ENCODE measurements around the gene GNG13.

GNG13 gene

GRCh38 chr16:787978-788398, 12.5 kb downstream of the GNG13 start, which contains the start of gene RPUSD1:
Gene RPUSD1 (minus strand): TSS chr16:788381. CDS start chr16:787737, 644 bp downstream.
- TF ChIP-seq, protein P1, sequence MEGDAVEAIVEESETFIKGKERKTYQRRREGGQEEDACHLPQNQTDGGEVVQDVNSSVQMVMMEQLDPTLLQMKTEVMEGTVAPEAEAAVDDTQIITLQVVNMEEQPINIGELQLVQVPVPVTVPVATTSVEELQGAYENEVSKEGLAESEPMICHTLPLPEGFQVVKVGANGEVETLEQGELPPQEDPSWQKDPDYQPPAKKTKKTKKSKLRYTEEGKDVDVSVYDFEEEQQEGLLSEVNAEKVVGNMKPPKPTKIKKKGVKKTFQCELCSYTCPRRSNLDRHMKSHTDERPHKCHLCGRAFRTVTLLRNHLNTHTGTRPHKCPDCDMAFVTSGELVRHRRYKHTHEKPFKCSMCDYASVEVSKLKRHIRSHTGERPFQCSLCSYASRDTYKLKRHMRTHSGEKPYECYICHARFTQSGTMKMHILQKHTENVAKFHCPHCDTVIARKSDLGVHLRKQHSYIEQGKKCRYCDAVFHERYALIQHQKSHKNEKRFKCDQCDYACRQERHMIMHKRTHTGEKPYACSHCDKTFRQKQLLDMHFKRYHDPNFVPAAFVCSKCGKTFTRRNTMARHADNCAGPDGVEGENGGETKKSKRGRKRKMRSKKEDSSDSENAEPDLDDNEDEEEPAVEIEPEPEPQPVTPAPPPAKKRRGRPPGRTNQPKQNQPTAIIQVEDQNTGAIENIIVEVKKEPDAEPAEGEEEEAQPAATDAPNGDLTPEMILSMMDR (IDR thresholded peaks at IDR 0.05; ENCODE audit: insufficient read depth, missing control alignments), result no peak
- FAIRE-seq (no peak), DNase-seq (ENCODE audit: insufficient read length, low spot score) (no peak)

GRCh38 chr16:787321-787966, 13.1 kb downstream of the GNG13 start:
- TF ChIP-seq, protein P1 (IDR thresholded peaks at IDR 0.05; ENCODE audit: insufficient read depth, missing control alignments), result no peak
- FAIRE-seq (no peak), DNase-seq (ENCODE audit: insufficient read length, low spot score) (no peak)

GRCh38 chr16:785563-786535, 14.7 kb downstream of the GNG13 start:
- DNase-seq (ENCODE audit: insufficient read length, low spot score) (peak; percentile 86), FAIRE-seq (no peak)
- TF ChIP-seq, protein P1 (IDR thresholded peaks at IDR 0.05; ENCODE audit: insufficient read depth, missing control alignments), result peak; percentile 48

GRCh38 chr16:784431-784830, 16.1 kb downstream of the GNG13 start:
- FAIRE-seq, result no peak
- TF ChIP-seq, protein P1 (IDR thresholded peaks at IDR 0.05; ENCODE audit: insufficient read depth, missing control alignments), result no peak
- DNase-seq (ENCODE audit: insufficient read length, low spot score), result no peak

DNA sequence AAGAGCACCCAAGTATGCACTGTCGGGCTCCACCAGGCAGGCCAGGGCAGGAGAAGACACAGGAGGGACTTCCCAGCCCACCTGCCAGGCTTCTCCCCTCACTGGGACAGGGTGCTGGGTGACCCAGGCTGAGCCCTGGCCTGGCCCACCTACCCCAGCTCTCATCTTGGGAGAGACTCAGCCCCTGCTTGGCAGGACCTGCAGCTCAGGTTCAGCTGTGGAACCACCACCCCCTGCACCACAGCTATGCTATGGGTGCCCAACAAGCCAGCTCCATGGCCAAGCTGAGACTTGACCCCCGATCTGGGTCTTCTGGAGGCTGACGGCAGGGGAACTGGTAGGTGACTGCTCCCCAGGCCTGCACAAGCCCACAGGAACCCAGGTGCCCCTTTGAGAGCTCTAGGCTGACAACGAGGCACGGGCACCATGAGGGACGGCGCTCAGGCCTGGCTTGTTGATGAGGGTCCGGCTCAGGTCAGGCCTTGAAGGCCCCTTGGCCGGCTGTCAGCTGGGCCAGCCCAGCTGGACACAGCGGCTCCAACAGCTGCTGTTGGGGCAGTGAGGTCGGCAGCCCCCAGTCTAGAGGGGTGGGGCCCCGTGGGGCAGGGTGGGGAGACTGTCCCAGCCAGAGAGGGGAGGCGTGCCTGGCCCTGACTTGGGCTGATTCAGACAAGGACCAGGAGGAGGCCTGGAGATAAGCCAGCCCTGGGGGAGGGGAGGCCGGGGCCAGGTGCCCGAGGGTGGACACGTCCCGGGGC, 17.0 kb downstream of the GNG13 start:
- no peak for DNase-seq (ENCODE audit: insufficient read length, low spot score)
- TF ChIP-seq, protein P1 (IDR thresholded peaks at IDR 0.05; ENCODE audit: insufficient read depth, missing control alignments), result no peak
- FAIRE-seq, result no peak

GRCh38 chr16:782766-783403, 17.6 kb downstream of the GNG13 start:
- TF ChIP-seq, protein P1 (IDR thresholded peaks at IDR 0.05; ENCODE audit: insufficient read depth, missing control alignments), result no peak
- FAIRE-seq, result no peak
- DNase-seq (ENCODE audit: insufficient read length, low spot score), result no peak

Measured in D721Med (cell line).